Bronchial epithelial cell (primary cell): ENCODE results near the gene BICC1. TPM values are rescaled to one million over a fixed set of nuclear protein-coding genes. Genes with fewer than 3 reads are reported as not detected.

Experiments
- DNase-seq: peaks from one replicate; pipeline ENCODE4 v3.0.0-alpha.2; 2010; ENCODE audit warnings: low read depth
- FAIRE-seq: peaks from 2 replicates; lab custom pipeline; 2011; peaks lifted over from hg19 to GRCh38; lab: Jason Lieb, UNC
- H3K27me3 ChIP-seq: 2 replicates; pipeline ENCODE4 v1.5.1; 2011; ENCODE audit warnings: low read length; ENCODE audit not compliant: control insufficient read depth, insufficient read depth
- H3K36me3 ChIP-seq: 2 replicates; pipeline ENCODE4 v1.5.1; 2011; ENCODE audit warnings: low read length; ENCODE audit not compliant: control insufficient read depth, insufficient read depth
- H3K4me3 ChIP-seq: 2 replicates; pipeline ENCODE4 v1.5.1; 2011; ENCODE audit warnings: mild to moderate bottlenecking, low read depth, low read length, control low read depth
- total RNA-seq: library from RNA; depleted of rRNA; stranded (reverse); fragments of >200 nt; gene quantifications from 2 replicates; pipeline ENCODE4 v1.2.1, GENCODE V29; 2014
- TF ChIP-seq, protein P1 (sequence below): IDR thresholded peaks from 2 replicates; pipeline ENCODE4 v1.5.1; 2011; ENCODE audit warnings: mild to moderate bottlenecking, moderate library complexity, low read length, control low read depth, inconsistent platforms; ENCODE audit not compliant: insufficient read depth, severe bottlenecking

The BICC1 gene
- total RNA-seq, 1 donor from 2014 or later, result 1.1 TPM

DNA sequence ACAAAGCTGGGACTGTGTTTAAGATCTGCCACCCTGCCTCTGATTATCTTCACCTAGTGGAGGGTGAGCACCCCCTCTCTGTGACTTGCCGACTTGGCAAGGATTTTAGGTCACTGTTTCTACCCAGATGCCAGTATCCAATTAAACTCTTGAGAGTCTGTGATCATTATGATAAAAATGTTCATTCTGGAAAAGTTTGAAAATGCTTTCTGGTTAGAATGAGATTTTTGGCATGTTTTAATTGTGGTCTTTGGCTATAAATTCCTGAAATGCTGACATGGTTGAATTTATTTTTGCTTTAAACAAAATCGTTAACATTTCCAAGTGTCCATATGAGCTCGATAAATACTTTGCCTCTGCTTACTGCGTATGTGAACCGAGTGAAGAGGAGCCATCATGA, 221.4 kb downstream of the BICC1 start:
- Histone ChIP-seq H3K36me3 (no peaks in the 10 kb centered on the region), H3K27me3 (no peaks in the 10 kb centered on the region), H3K4me3 (no peak overlapping the region)
- FAIRE-seq (no peak), DNase-seq (no peak)
- TF ChIP-seq, protein P1, sequence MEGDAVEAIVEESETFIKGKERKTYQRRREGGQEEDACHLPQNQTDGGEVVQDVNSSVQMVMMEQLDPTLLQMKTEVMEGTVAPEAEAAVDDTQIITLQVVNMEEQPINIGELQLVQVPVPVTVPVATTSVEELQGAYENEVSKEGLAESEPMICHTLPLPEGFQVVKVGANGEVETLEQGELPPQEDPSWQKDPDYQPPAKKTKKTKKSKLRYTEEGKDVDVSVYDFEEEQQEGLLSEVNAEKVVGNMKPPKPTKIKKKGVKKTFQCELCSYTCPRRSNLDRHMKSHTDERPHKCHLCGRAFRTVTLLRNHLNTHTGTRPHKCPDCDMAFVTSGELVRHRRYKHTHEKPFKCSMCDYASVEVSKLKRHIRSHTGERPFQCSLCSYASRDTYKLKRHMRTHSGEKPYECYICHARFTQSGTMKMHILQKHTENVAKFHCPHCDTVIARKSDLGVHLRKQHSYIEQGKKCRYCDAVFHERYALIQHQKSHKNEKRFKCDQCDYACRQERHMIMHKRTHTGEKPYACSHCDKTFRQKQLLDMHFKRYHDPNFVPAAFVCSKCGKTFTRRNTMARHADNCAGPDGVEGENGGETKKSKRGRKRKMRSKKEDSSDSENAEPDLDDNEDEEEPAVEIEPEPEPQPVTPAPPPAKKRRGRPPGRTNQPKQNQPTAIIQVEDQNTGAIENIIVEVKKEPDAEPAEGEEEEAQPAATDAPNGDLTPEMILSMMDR, result no peak

DNA sequence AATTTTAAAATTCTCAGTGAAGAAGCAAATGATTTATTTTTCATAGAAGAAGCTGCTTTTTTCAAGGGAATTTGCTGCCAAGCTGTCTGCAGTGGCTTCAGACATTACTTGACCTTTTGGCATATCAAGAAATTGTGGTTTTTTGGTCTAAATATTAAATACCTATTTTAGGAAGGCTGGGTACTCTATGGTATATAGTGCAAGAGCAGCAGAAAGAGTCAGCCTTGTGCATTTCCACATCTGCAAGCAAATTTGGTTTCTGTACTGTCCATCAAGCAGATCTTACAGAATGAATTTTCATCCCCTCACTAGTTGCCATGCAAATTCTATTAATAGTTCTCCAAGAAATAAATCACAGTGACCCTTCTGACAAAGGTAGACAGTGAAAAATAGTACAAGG, 222.0 kb downstream of the BICC1 start:
- FAIRE-seq (no peak), DNase-seq (no peak)
- H3K36me3 ChIP-seq, result no peaks in the 10 kb centered on the region
- TF ChIP-seq, protein P1, result no peak
- H3K4me3 ChIP-seq, result no peak overlapping the region
- no peaks in the 10 kb centered on the region for H3K27me3 ChIP-seq

DNA sequence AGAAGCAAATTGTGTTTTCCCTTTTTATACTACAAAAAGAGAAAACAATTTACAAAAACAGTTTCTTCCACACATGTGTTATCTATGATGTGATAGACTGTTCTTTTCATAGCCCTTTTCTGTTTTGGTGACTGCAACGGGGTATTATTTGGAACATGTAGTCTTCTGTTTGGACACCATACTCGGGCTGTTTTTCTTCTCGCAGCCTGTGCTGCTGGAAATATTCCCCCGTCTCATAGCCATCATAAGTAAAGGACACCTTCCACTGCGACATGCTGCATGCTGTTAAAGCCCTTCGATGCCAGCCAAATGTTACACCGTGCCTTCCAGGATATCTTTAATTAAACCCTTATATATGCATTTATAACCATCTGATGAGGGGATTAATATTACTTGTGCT, 222.4 kb downstream of the BICC1 start:
- TF ChIP-seq, protein P1, result no peak
- no peaks in the 10 kb centered on the region for H3K36me3 ChIP-seq
- FAIRE-seq, result no peak
- H3K27me3 ChIP-seq, result no peaks in the 10 kb centered on the region
- no peak for DNase-seq
- no peak overlapping the region for H3K4me3 ChIP-seq

DNA sequence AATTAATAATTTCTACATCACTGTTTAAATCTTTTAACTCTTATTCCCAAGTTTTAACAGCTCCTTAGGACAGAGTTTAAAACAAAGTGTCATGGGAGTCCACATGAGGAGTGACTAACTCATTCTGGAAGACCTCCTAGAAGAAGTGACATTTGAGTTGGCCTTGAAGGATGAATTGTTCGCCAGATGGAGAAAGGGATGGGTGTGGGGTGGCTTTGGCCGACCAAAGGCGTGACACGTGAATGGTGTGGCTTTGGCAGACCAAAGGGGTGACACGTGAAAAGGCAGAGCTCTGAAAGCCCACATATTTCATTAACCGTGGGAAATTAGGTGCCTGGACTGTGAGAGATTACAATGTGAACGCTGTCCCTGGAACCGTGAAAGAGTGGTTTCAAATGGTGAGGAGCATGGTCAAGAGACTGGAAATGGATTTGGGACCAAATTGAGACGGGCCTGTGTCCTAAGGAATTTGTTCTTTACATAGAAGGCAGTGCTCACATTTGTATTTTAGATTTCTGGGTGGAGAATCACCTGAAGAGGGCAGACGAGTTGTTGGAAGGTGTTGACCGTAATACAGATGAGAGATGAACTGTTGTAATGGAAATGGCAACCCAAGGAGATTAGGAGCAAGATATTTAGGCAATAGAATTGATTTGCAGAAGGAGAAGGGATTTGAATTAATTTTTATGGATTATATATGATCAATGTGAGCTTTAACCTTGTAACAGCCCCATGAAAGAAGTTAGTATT, 228.1 kb downstream of the BICC1 start:
- no peak for FAIRE-seq
- H3K27me3 ChIP-seq, result no peaks in the 10 kb centered on the region
- TF ChIP-seq, protein P1, result no peak
- H3K36me3 ChIP-seq, result no peaks in the 10 kb centered on the region
- no peak overlapping the region for H3K4me3 ChIP-seq
- no peak for DNase-seq

DNA sequence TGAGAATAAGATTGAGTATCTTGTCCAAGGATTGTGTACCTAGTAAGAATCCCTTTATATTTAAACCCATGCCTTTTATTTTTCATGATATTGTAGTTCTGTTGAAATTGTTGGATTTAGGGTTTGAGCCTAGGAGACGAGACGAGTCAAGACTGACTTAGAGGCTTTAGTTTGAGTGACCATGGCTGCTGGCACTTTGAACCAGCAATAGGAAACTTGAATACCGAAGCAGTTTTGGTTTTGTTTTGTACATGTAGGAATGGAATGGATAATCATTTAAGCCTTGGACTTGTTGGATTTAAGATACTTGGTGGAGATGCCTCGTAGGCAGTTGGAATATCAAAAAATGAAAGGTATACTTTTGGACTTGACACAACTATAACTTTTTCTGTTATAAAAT, 229.0 kb downstream of the BICC1 start:
- no peak for FAIRE-seq
- no peak overlapping the region for H3K4me3 ChIP-seq
- DNase-seq, result no peak
- H3K36me3 ChIP-seq, result no peaks in the 10 kb centered on the region
- no peaks in the 10 kb centered on the region for H3K27me3 ChIP-seq
- TF ChIP-seq, protein P1, result no peak

DNA sequence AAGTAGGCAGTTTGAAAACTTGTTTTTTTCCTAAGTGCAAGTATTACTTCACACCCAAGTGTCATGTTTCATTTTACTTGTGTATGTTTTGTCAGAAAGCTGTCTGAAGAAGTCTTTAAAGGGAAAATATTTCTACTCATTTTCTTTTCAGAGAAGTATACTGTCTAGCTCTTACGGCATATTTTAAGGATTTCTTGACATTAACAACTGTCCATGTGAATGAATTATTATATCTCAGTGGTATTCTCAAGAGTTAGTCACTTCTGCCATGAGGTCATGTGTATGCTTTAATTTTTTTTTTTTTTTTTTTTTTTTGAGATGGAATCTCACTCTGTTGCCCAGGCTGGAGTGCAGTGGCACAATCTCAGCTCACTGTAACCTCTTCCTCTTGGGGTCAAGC, 229.5 kb downstream of the BICC1 start:
- TF ChIP-seq, protein P1, result no peak
- no peak for FAIRE-seq
- Histone ChIP-seq H3K4me3 (no peak overlapping the region), H3K36me3 (no peaks in the 10 kb centered on the region), H3K27me3 (no peaks in the 10 kb centered on the region)
- no peak for DNase-seq
